Parathyroid adenoma (tissue), 2 donors: ENCODE measurements around the gene ABHD16B.

Experiments
- H2AFZ ChIP-seq: fragments of 300-600 bp; sonication (generic); one replicate; pipeline ENCODE4 v1.7.0; 2017; ENCODE audit warnings: antibody characterized with exemption, mild to moderate bottlenecking
- H3K27ac ChIP-seq: fragments of 300-600 bp; sonication (generic); one replicate; pipeline ENCODE4 v1.7.0; 2017
- H3K27me3 ChIP-seq: fragments of 300-600 bp; sonication (generic); one replicate; pipeline ENCODE4 v1.7.0; 2017; ENCODE audit warnings: low read length; ENCODE audit not compliant: control insufficient read depth, insufficient read depth
- H3K36me3 ChIP-seq: fragments of 300-600 bp; sonication (generic); one replicate; pipeline ENCODE4 v1.7.0; 2017; ENCODE audit warnings: low read length; ENCODE audit not compliant: control insufficient read depth, insufficient read depth
- H3K4me1 ChIP-seq: fragments of 300-600 bp; sonication (generic); one replicate; pipeline ENCODE4 v1.7.0; 2017; ENCODE audit warnings: control low read depth
- H3K4me2 ChIP-seq: fragments of 300-600 bp; sonication (generic); one replicate; pipeline ENCODE4 v1.7.0; 2017; ENCODE audit warnings: low read length
- H3K4me3 ChIP-seq: fragments of 300-600 bp; sonication (generic); one replicate; pipeline ENCODE4 v1.7.0; 2017; ENCODE audit warnings: low read depth, low read length
- H3K79me2 ChIP-seq: fragments of 300-600 bp; sonication (generic); one replicate; pipeline ENCODE4 v1.7.0; 2017; ENCODE audit warnings: control low read depth
- H3K9ac ChIP-seq: fragments of 300-600 bp; sonication (generic); one replicate; pipeline ENCODE4 v1.7.0; 2017; ENCODE audit warnings: mild to moderate bottlenecking
- H3K9me3 ChIP-seq: fragments of 300-600 bp; sonication (generic); one replicate; pipeline ENCODE4 v1.7.0; 2017; ENCODE audit warnings: low read length; ENCODE audit not compliant: control insufficient read depth
- TF ChIP-seq, protein P1 (sequence below): fragments of 300-600 bp; sonication (generic); IDR thresholded peaks from one replicate; pipeline ENCODE4 v1.7.0; 2017; ENCODE audit warnings: antibody characterized with exemption, mild to moderate bottlenecking
- donor health status: primary hyperparathyroidism.

Gene ABHD16B

DNA sequence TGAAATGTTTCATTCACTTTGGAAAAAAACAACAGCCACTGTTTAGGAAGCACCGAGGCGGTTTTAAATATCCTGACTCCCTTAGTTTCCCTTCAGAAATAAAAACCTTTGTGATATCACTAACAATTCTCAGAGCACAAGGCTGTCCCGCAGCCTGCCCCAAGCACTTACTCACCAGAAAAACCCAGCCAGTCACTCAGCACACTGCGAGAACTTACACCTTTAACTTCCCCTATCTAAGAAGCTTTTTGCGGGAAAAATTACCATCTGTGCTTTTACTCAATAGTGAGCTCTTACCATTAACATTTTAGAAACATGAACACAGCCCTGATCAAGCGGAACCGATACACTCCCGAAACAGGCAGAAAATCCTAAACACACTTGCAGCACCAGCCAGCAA lies 39.5 kb upstream of the ABHD16B start:
- H3K4me3 ChIP-seq, result no peak overlapping the region
- H3K27me3 ChIP-seq, result no peaks in the 10 kb centered on the region
- no peak overlapping the region for H2AFZ ChIP-seq
- H3K4me1 ChIP-seq, result no peaks in the 10 kb centered on the region
- H3K27ac ChIP-seq, result no peak overlapping the region
- TF ChIP-seq, protein P1, sequence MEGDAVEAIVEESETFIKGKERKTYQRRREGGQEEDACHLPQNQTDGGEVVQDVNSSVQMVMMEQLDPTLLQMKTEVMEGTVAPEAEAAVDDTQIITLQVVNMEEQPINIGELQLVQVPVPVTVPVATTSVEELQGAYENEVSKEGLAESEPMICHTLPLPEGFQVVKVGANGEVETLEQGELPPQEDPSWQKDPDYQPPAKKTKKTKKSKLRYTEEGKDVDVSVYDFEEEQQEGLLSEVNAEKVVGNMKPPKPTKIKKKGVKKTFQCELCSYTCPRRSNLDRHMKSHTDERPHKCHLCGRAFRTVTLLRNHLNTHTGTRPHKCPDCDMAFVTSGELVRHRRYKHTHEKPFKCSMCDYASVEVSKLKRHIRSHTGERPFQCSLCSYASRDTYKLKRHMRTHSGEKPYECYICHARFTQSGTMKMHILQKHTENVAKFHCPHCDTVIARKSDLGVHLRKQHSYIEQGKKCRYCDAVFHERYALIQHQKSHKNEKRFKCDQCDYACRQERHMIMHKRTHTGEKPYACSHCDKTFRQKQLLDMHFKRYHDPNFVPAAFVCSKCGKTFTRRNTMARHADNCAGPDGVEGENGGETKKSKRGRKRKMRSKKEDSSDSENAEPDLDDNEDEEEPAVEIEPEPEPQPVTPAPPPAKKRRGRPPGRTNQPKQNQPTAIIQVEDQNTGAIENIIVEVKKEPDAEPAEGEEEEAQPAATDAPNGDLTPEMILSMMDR, result no peak
- H3K36me3 ChIP-seq, result no peaks in the 10 kb centered on the region
- H3K9me3 ChIP-seq, result no peaks in the 10 kb centered on the region
- H3K4me2 ChIP-seq, result no peak overlapping the region
- no peak overlapping the region for H3K9ac ChIP-seq
- peaks cover 55% of the 10 kb centered on the region for H3K79me2 ChIP-seq

DNA sequence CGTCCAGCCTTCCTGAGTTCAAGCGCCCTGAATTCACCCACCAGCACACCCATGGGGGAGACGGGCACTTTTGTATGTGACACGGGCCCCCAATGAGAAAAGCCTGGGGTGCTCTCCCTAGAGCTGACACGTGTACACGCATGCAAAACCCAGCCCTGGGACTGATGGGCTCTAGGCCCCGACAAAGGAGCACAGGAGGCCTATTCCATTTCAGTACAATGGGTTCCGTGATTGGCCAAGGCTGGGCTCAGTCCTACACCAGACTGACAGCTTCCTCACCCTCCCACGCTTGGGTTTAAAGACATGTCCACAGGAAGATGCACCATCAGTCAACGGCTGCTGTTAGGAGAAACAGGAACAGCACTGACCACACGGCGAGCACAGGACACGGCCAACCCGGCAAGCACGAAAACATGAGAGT lies 39.0 kb upstream of the ABHD16B start:
- no peaks in the 10 kb centered on the region for H3K36me3 ChIP-seq
- no peak overlapping the region for H3K4me2 ChIP-seq
- no peaks in the 10 kb centered on the region for H3K27me3 ChIP-seq
- TF ChIP-seq, protein P1, result no peak
- H3K27ac ChIP-seq, result no peak overlapping the region
- H3K9me3 ChIP-seq, result no peaks in the 10 kb centered on the region
- no peak overlapping the region for H3K4me3 ChIP-seq
- no peak overlapping the region for H2AFZ ChIP-seq
- no peak overlapping the region for H3K9ac ChIP-seq
- peaks cover 58% of the 10 kb centered on the region for H3K79me2 ChIP-seq
- H3K4me1 ChIP-seq, result no peaks in the 10 kb centered on the region

DNA sequence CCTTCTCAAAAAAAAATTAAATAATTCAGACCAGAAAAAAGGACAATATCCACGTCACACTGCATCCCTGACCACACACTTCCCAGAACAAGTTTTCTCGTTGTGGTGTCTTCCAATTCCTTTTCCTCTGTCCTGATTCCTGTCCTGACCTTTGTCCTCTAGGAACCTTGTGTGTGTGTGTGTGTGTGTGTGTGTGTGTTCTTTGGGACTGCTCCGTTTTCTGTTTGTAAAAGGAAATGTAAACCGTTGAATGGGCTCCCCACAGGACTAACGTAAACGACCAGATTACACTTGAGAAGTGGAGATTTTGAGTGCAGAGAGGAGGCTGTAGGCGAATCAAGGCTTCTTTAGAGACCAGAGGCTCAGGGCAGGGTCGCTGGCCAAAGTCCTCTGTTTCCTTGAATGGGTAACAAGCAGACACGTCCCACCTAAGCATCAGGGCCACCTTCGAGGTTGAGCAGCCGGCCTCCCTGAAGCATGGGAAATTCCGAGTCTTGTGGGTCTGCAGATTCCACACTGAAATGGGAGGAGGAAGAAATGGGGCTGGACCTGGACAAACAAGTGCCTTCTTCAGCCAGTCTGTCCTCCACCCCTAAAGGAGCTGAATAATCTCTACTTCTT lies 37.5 kb upstream of the ABHD16B start:
- Histone ChIP-seq H3K4me1 (no peaks in the 10 kb centered on the region), H3K9ac (no peak overlapping the region)

DNA sequence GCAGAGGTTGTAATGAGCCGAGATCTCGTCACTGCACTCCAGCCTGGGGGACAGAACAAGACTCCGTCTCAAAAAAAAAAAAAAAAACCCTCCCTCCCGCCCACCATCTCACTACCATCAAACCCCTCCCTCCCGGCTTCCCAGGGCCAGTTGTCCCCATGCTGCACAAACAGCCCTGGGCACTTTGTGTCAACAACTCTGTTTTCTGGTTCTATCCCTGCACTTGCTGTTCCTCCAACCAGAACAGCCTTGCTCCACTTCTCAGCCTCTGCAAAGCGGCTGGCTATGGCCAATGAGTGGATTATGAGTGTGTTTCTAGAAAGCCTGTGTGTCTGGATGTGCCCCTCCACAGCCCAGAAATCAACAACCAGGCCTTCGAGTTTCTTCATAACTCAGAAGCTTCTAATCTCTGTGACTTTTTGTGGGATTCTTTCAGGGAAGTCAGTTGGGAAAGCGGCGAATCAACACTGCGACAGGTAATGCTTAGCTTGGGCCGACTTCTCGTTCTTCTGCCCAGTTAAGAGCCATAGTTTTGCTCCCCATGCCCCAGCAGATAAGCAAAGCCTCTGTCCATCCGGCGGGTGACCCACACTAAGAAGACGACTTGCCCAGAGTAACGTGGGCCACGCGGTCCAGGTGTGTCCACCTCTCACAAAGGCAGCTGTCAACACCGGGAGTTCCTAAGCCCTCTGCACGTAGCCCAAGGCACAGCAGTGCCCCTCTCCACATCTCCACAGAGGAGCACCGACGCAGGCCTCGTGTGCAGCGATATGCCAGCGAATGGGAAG lies 35.8 kb upstream of the ABHD16B start:
- Histone ChIP-seq H3K36me3 (no peaks in the 10 kb centered on the region), H3K79me2 (peaks cover 59% of the 10 kb centered on the region), H3K4me1 (no peaks in the 10 kb centered on the region), H3K9ac (no peak overlapping the region), H3K27ac (no peak overlapping the region), H3K4me3 (no peak overlapping the region), H3K4me2 (no peak overlapping the region), H3K27me3 (no peaks in the 10 kb centered on the region), H2AFZ (no peak overlapping the region), H3K9me3 (no peaks in the 10 kb centered on the region)
- TF ChIP-seq, protein P1, result no peak

More for the DNA sequence above, 37.5 kb upstream of the ABHD16B start:
- no peak overlapping the region for H3K4me3 ChIP-seq
- no peak overlapping the region for H2AFZ ChIP-seq
- H3K79me2 ChIP-seq, result peaks cover 61% of the 10 kb centered on the region
- H3K27ac ChIP-seq, result no peak overlapping the region
- H3K4me2 ChIP-seq, result no peak overlapping the region
- no peaks in the 10 kb centered on the region for H3K27me3 ChIP-seq
- H3K9me3 ChIP-seq, result no peaks in the 10 kb centered on the region
- TF ChIP-seq, protein P1, result no peak
- H3K36me3 ChIP-seq, result no peaks in the 10 kb centered on the region
